Cerebellar nuclear complex (tissue), 1 donor: ENCODE data around the gene FOXI1.

Experiments used
- DNase-seq, 2 experiments: peaks; one replicate each; lab custom pipeline; 2025; lab: John Stamatoyannopoulos, UW

Gene FOXI1

DNA sequence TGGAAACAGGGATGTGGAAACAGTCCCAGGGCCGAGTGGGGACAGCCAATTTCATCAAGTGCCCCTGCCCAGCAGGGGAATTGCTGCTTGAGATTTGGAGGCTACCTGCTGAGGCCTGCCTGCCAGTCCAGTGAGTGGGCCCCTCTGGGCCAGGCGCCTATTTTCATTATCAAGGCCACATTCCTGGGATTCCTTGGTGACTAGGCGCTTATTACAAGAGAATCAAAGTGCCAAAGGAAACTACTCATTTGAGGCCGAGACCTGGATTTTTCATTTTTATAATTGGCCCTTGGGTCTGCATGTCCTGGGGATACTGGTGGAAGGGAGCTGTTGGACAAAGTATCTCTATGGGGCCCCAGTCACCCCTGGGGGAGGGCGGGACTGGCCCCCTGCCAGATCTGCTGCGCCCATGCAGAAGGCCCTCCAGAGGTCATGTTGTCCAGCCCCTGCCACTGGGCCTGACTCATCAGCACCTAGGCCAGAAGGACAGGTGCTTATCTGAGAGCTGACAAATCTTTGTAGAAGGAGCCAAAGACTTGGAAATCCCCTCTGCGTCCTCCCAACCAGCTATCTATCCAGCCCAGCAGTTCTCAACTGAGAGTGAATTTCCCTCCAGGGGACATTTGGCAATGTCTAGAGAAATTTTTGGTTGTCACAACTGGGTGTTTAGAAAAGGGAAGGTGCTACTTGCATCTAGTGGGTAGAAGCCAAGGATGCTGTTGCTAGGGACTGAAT, 45.6 kb downstream of the FOXI1 start:
- no peak for DNase-seq

DNA sequence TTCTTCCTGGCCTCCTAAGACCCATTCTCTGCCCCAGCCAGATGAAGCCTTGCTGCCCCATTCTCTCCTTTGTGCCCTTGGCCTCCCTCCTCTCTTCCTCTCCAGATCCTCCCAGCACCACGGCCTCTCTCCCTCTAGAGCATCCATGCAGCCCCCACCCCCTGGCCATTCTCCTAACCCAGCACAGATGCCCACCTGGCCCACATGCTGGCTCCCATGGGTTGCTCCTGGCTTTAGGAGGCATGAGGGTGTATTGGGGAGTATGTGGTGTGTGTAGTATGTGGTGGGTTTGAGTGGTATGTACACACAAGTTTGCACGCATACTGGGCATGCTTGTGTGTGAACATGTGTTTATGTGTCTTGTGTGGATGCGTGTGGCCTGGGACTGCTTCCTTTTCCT, 47.1 kb downstream of the FOXI1 start:
- DNase-seq: no peak

DNA sequence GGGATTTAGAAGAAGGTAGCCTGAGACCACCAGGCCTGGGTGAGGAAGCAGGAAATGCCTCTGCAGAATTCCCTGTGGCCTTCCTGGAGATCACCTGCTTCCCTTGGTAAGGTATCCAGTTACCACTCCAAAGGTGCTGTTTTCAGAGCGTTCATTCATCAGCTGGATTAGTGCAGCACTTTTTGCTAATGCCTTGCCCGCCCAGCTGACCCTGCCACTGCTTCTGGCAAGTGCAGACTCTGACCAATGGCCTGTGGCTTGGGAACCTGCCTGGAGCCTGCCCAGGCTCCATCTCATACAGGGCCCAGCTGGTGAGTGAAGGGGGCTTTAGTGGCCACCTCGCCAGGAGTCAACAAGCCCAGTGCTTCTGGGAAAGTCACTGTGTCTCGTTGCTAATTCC, 48.6 kb downstream of the FOXI1 start:
- DNase-seq: no peak

DNA sequence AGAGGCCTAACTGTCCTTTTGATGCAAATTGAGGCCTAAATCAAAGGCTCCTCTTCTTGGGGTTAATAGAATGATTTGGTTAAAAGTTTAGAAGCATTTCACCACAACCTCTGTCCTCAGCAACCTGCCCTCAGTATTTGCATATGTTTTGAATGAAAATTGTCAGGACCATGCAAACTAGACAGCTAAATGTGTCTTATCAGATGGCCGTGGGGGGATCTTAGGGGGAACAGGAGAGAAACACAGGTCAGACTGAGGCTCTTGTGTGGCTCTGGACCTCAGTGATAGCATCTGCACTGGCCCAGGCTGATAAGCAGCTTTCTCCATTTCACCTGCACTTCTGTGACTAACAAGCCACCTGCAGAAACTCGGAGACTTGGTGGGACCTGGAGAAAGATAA, 49.0 kb downstream of the FOXI1 start:
- DNase-seq: no peak

DNA sequence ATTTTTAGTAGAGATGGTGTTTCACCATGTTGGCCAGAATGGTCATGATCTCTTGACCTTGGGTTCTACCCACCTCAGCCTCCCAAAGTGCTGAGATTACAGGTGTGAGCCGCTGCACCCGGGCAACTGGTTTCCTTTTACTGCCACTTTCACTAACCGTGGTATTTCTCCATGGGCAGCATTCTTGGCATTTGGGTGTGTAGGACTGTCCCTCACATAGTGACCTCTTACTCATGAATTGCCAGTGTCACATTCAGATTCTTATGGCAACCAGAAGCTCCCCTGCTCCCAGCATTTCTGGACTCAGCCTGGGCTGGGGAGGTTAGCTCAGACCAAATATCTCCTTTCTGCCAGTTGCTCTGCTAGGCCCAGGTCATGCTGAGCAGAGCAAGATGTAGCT, 50.1 kb downstream of the FOXI1 start:
- DNase-seq: no peak

DNA sequence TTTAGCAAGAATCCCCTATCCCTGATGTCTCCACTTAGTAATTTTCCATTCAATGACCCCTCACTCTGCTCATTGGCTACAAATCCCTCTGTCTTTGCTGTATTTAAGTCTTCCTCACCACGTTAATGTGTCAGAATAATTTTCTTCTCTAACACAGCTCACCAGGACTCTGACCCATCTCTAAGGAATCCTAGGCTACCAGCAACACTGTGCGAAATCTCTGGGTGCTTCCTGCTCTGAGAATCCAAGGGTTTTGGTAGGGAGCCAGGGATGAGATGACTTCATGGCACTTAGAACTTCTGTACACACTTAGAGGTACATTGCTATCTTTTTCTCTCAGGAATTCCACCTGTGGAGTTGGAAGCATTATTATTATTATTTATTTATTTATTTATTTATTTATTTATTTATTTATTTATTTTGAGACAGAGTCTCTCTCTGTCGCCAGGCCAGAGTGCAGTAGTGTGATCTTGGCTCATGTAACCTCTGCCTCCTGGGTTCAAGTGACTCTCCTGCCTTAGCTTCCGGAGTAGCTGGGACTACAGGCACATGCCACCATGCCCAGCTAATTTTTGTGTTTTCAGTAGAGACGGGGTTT, 53.5 kb downstream of the FOXI1 start:
- no peak for DNase-seq
